K562 (cell line): ENCODE measurements around the gene SSTR5. TPM values are rescaled to one million over a fixed set of nuclear protein-coding genes. Genes with fewer than 3 reads are reported as not detected.

ENCODE experiments used
- ATAC-seq: fragments of 200-7000 bp; cut with Tn5 transposase; 3 replicates; pipeline ENCODE4 v1.9.1; 2020; ENCODE audit warnings: moderate library complexity
- BruUV-seq: library from RNA; stranded (reverse); fragments of 400-500 nt; replicated peaks from 2 replicates; lab custom pipeline; 2021; lab: Mats Ljungman, UMichigan
- CTCF ChIA-PET: fragments of 300-600 bp; formaldehyde crosslinking; extraction: SDS; loops from one replicate; lab custom pipeline; 2021; ENCODE audit warnings: low intra/inter-chr PET ratio; lab: Yijun Ruan, JAX
- POLR2A ChIA-PET: fragments of 300-600, 350-650 bp; sonication (Branson Sonifier 250); formaldehyde crosslinking; extraction: SDS; loops from one replicate; lab custom pipeline; 2021; ENCODE audit warnings: antibody characterized with exemption, inconsistent platforms; lab: Yijun Ruan, JAX
- DNase-seq, 4 experiments: peaks; one replicate each; pipeline versions ENCODE4 v3.0.0 to v3.0.0-alpha.2; 2011 to 2018; ENCODE audit warnings: low spot score in 3 of 4, mixed read lengths in 3 of 4; ENCODE audit errors: extremely low read depth in 1 of 4
- FAIRE-seq: peaks from 2 replicates; lab custom pipeline; 2011; peaks lifted over from hg19 to GRCh38; lab: Jason Lieb, UNC
- H2AFZ ChIP-seq: 2 replicates; pipeline ENCODE4 v1.6.0; 2011; ENCODE audit warnings: low read depth, low read length, control low read depth, inconsistent platforms
- H3K27ac ChIP-seq: fragments of 200-600 bp; 3 replicates; pipeline ENCODE4 v1.8.0; 2011; ENCODE audit warnings: low read depth, mild to moderate bottlenecking, control low read depth, inconsistent platforms, low read length, moderate library complexity, mixed read lengths; ENCODE audit errors: extremely low read depth
- H3K27me3 ChIP-seq, 2 experiments: fragments of 300-600 bp in 1 of 2; 2 replicates in 1 of 2; 3 replicates in 1 of 2; pipeline versions ENCODE4 v1.6.0 to v1.8.0; 2011; ENCODE audit warnings: inconsistent platforms in 2 of 2, low read length in 2 of 2, mild to moderate bottlenecking in 1 of 2, mixed read lengths in 1 of 2, moderate library complexity in 1 of 2; ENCODE audit not compliant: control insufficient read depth in 2 of 2, insufficient read depth in 2 of 2
- H3K36me3 ChIP-seq: fragments of 300-600 bp; 3 replicates; pipeline ENCODE4 v1.8.0; 2011; ENCODE audit warnings: mild to moderate bottlenecking, low read length, inconsistent platforms; ENCODE audit not compliant: control insufficient read depth, insufficient read depth
- H3K4me1 ChIP-seq, 2 experiments: fragments of 200-600 bp in 1 of 2; replicated peaks in 1 of 2; 2 replicates in 1 of 2; 3 replicates in 1 of 2; pipeline versions ENCODE4 v1.5.1 to v1.8.0; 2011; ENCODE audit warnings: inconsistent platforms in 2 of 2, low read length in 2 of 2, mild to moderate bottlenecking in 1 of 2, mixed read lengths in 1 of 2, moderate library complexity in 1 of 2; ENCODE audit not compliant: control insufficient read depth in 2 of 2, insufficient read depth in 2 of 2
- H3K4me2 ChIP-seq: 2 replicates; pipeline ENCODE4 v1.6.1; 2011; ENCODE audit warnings: low read length, control low read depth, inconsistent platforms, mixed read lengths; ENCODE audit not compliant: insufficient read depth
- H3K4me3 ChIP-seq: fragments of 200-600 bp; sonication (generic), shearing (Covaris generic); 2 replicates; pipeline ENCODE4 v1.5.1; 2016; ENCODE audit warnings: control low read depth, inconsistent platforms
- H3K79me2 ChIP-seq: fragments of 200-600 bp; 3 replicates; pipeline ENCODE4 v1.8.0; 2011; ENCODE audit warnings: low read length, inconsistent platforms; ENCODE audit not compliant: control insufficient read depth, insufficient read depth
- H3K9ac ChIP-seq, 2 experiments: 2 replicates each; pipeline versions ENCODE4 v1.6.0 to v1.6.1; 2011; ENCODE audit warnings: low read depth in 2 of 2, low read length in 2 of 2, control low read depth in 1 of 2, inconsistent platforms in 1 of 2, mild to moderate bottlenecking in 1 of 2, mixed read lengths in 1 of 2; ENCODE audit not compliant: insufficient read depth in 1 of 2
- H3K9me1 ChIP-seq: one replicate; pipeline ENCODE4 v1.6.0; 2011; ENCODE audit warnings: inconsistent platforms, mild to moderate bottlenecking, low read length, moderate library complexity; ENCODE audit not compliant: control insufficient read depth, insufficient read depth
- H3K9me3 ChIP-seq: replicated peaks from 2 replicates; pipeline ENCODE4 v1.5.1; 2011; ENCODE audit warnings: low read depth, low read length, inconsistent platforms; ENCODE audit not compliant: control insufficient read depth, insufficient read depth
- H4K20me1 ChIP-seq: replicated peaks from 2 replicates; pipeline ENCODE4 v1.6.1; 2011; ENCODE audit warnings: low read length, inconsistent platforms, mixed read lengths; ENCODE audit not compliant: control insufficient read depth, insufficient read depth
- STAG1 ChIP-seq: sonication (generic); formaldehyde crosslinking; IDR thresholded peaks from 2 replicates; pipeline ENCODE4 v1.5.0; 2020; ENCODE audit warnings: missing genetic modification reagents, borderline replicate concordance
- whole genome bisulfite sequencing: fragments of 100-300 bp; shearing (Covaris generic); methylation state at CpG from one replicate; pipeline ENCODE4 v1.1.6; 2016; ENCODE audit warnings: low coverage, mixed read lengths; ENCODE audit not compliant: insufficient coverage; ENCODE audit errors: missing lambda C conversion rate; 5-methylcytosine and 5-hydroxymethylcytosine counted together
- in situ Hi-C: fragments of 300-500 bp; cut with MboI; formaldehyde crosslinking; loops from 4 replicates; pipeline ENCODE4 v1.15.0; 2018; ENCODE audit warnings: inconsistent platforms, mixed read lengths
- intact Hi-C: fragments of 100-400 bp; cut with micrococcal nuclease; formaldehyde crosslinking; loops from 2 replicates; pipeline ENCODE4 v1.14.2; 2022
- polyA plus RNA-seq, 8 experiments: library from polyadenylated mRNA; depleted of rRNA in 4 of 8; stranded (reverse) in 5 of 8; unstranded in 3 of 8; fragments of >200 nt; fragmentation: Nextera tagmentation in 2 of 8; fragmentation: Illumina TruSeq in 1 of 8; extraction: Ambion mirVana in 2 of 8; extraction: Trizol in 1 of 8; gene quantifications; 2 replicates each; pipeline versions ENCODE4 v1.2.1 to v1.2.3, GENCODE V29; 2011 to 2014; ENCODE audit warnings: inconsistent platforms in 1 of 8, missing spikeins in 1 of 8
- total RNA-seq, 7 experiments: library from RNA; depleted of rRNA in 6 of 7; stranded (reverse); fragments of >200 nt in 6 of 7; fragmentation: Illumina TruSeq in 2 of 7; extraction: Trizol in 2 of 7; gene quantifications; 2 replicates each; pipeline versions ENCODE4 v1.2.1 to v1.2.3, GENCODE V29; 2011 to 2021; ENCODE audit warnings: low replicate concordance in 1 of 7
- TF ChIP-seq, protein P1 (sequence below), 2 experiments: IDR thresholded peaks; 2 replicates each; pipeline ENCODE4 v1.6.1; 2012; ENCODE audit warnings: improper control_type of control experiment in 2 of 2, low read depth in 2 of 2, low read length in 2 of 2, borderline replicate concordance in 1 of 2

Gene SSTR5
- total and polyA plus RNA-seq, 9 of the 15 experiments (the other 6 are each of a cell fraction or from before 2014, with no cell fraction given), result not detected

DNA sequence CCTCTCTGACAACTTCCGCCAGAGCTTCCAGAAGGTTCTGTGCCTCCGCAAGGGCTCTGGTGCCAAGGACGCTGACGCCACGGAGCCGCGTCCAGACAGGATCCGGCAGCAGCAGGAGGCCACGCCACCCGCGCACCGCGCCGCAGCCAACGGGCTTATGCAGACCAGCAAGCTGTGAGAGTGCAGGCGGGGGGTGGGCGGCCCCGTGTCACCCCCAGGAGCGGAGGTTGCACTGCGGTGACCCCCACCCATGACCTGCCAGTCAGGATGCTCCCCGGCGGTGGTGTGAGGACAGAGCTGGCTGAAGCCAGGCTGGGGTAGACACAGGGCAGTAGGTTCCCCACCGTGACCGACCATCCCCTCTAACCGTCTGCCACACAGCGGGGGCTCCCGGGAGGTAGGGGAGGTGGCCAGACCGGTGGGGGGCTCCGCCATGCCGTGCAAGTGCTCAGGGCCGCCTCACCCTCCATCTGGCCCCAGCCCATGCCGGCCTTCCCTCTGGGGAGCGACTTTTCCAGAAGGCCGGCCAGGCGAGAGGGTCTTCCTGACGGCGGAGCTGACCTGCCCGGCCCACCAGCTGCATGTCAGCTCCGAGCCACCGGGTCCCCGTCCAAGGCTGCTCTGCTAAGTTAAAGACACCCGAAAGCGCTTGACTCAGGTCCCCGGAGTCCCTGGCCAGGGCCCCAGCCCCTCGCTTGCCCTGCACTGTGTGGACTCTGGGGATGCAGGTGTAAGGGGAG lies 7.4 kb downstream of the SSTR5 start:
- Histone ChIP-seq H3K9me3 (no peaks in the 10 kb centered on the region), H3K9ac (no peak overlapping the region), H3K27ac (no peak overlapping the region), H3K4me1 (peaks cover 0 to 24% of the 10 kb centered on the region in 2 experiments; a peak in 1 of 5 replicates), H4K20me1 (peaks cover 2% of the 10 kb centered on the region; the same call in 1 of the 2 replicates), H3K9me1 (no peaks in the 10 kb centered on the region), H3K4me3 (no peak overlapping the region), H3K4me2 (no peak overlapping the region), H2AFZ (no peak overlapping the region), H3K36me3 (no peaks in the 10 kb centered on the region), H3K27me3 (peaks cover 13 to 61% of the 10 kb centered on the region in 2 experiments; a peak in 4 of 5 replicates), H3K79me2 (no peaks in the 10 kb centered on the region)
- intact Hi-C loops (no loop called here), in situ Hi-C loops (no loop called here)
- ATAC-seq (no peak), FAIRE-seq (no peak), DNase-seq (no peak)
- CTCF ChIA-PET, result no interaction called here
- no TSS peak for BruUV-seq
- TF ChIP-seq, protein P1, sequence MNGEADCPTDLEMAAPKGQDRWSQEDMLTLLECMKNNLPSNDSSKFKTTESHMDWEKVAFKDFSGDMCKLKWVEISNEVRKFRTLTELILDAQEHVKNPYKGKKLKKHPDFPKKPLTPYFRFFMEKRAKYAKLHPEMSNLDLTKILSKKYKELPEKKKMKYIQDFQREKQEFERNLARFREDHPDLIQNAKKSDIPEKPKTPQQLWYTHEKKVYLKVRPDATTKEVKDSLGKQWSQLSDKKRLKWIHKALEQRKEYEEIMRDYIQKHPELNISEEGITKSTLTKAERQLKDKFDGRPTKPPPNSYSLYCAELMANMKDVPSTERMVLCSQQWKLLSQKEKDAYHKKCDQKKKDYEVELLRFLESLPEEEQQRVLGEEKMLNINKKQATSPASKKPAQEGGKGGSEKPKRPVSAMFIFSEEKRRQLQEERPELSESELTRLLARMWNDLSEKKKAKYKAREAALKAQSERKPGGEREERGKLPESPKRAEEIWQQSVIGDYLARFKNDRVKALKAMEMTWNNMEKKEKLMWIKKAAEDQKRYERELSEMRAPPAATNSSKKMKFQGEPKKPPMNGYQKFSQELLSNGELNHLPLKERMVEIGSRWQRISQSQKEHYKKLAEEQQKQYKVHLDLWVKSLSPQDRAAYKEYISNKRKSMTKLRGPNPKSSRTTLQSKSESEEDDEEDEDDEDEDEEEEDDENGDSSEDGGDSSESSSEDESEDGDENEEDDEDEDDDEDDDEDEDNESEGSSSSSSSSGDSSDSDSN (IDR thresholded peaks at IDR 0.05; ENCODE audit: borderline replicate concordance in 1 of 2, low read depth in 2 of 2, low read length in 2 of 2), result 0 out of 4 replicates have a peak, but pooled peaks of 1 of the 2 experiments have one; percentile 29
- TF ChIP-seq STAG1 (CRISPR knock-in tag), result no peak
- POLR2A ChIA-PET, result interaction anchor here (0.8 kb wide), 1 partner anchor 402 kb away, joined by 3 read pairs; no protein-coding TSS in a partner anchor
- 27% methylated on average over 38 of the region's 45 CpGs for WGBS
